GM12878 (cell line): ENCODE measurements around the gene C2CD5. TPM values are rescaled to one million over a fixed set of nuclear protein-coding genes. Genes with fewer than 3 reads are reported as not detected.
"Not testable (repeated sequence)": the region's sequence is repeated elsewhere in the genome, so short reads cannot be mapped to it uniquely, and the experiment has no call there.

Experiments used
- ATAC-seq: fragments of 200-7000 bp; cut with Tn5 transposase; 3 replicates; pipeline ENCODE4 v1.9.1; 2020; ENCODE audit warnings: mild to moderate bottlenecking, moderate library complexity
- BruUV-seq: library from RNA; stranded (reverse); fragments of 400-500 nt; replicated peaks from 2 replicates; lab custom pipeline; 2021; lab: Mats Ljungman, UMichigan
- CTCF ChIA-PET: fragments of 300-600 bp; sonication (Branson Sonifier 250); formaldehyde crosslinking; extraction: SDS; loops from one replicate; lab custom pipeline; 2021; ENCODE audit warnings: inconsistent platforms; lab: Yijun Ruan, JAX
- POLR2A ChIA-PET: fragments of 350-600 bp; formaldehyde crosslinking; extraction: SDS; loops from one replicate; lab custom pipeline; 2021; ENCODE audit warnings: inconsistent platforms; lab: Charles Lee
- RAD21 ChIA-PET: fragments of 300-600 bp; sonication (Branson Sonifier 250); formaldehyde crosslinking; loops from one replicate; lab custom pipeline; 2023; ENCODE audit warnings: antibody characterized with exemption; ENCODE audit not compliant: unreplicated experiment; lab: Charles Lee
- SMC1A ChIA-PET: fragments of 300-600 bp; sonication (Branson Sonifier 250); formaldehyde crosslinking; loops from one replicate; lab custom pipeline; 2023; ENCODE audit not compliant: unreplicated experiment, uncharacterized antibody; lab: Charles Lee
- DNase-seq: peaks from one replicate; pipeline ENCODE4 v3.0.0-alpha.2; 2011; ENCODE audit warnings: low read depth, low spot score
- FAIRE-seq: peaks from 3 replicates; lab custom pipeline; 2011; peaks lifted over from hg19 to GRCh38; lab: Jason Lieb, UNC
- H2AFZ ChIP-seq: 2 replicates; pipeline ENCODE4 v1.6.0; 2011; ENCODE audit warnings: low read depth, low read length, control low read depth; ENCODE audit not compliant: control insufficient read depth
- H3K27ac ChIP-seq: 2 replicates; pipeline ENCODE4 v1.5.1; 2011; ENCODE audit warnings: control low read depth; ENCODE audit not compliant: control insufficient read depth, insufficient read depth
- H3K27me3 ChIP-seq, 2 experiments: replicated peaks in 1 of 2; 2 replicates each; pipeline versions ENCODE4 v1.6.0 to v1.6.1; 2011; ENCODE audit warnings: low read length in 1 of 2; ENCODE audit not compliant: control insufficient read depth in 2 of 2, insufficient read depth in 2 of 2
- H3K36me3 ChIP-seq, 2 experiments: 2 replicates each; pipeline ENCODE4 v1.5.1; 2011; ENCODE audit warnings: low read length in 1 of 2; ENCODE audit not compliant: control insufficient read depth in 2 of 2, insufficient read depth in 2 of 2
- H3K4me1 ChIP-seq: 2 replicates; pipeline ENCODE4 v1.6.1; 2011; ENCODE audit warnings: mild to moderate bottlenecking, low read length, moderate library complexity, mixed read lengths; ENCODE audit not compliant: control insufficient read depth, insufficient read depth
- H3K4me2 ChIP-seq: 2 replicates; pipeline ENCODE4 v1.6.0; 2011; ENCODE audit warnings: control low read depth; ENCODE audit not compliant: control insufficient read depth, insufficient read depth
- H3K4me3 ChIP-seq: fragments of 200-600 bp; sonication (generic); 2 replicates; pipeline ENCODE4 v1.5.1; 2016
- H3K79me2 ChIP-seq: 2 replicates; pipeline ENCODE4 v1.6.0; 2011; ENCODE audit warnings: low read length; ENCODE audit not compliant: control insufficient read depth, insufficient read depth
- H3K9ac ChIP-seq: 2 replicates; pipeline ENCODE4 v1.8.0; 2011; ENCODE audit warnings: low read length, control low read depth, mixed read lengths; ENCODE audit not compliant: control insufficient read depth, insufficient read depth
- H3K9me3 ChIP-seq: replicated peaks from 3 replicates; pipeline ENCODE4 v1.5.1; 2011; ENCODE audit warnings: mild to moderate bottlenecking, low read length; ENCODE audit not compliant: control insufficient read depth, insufficient read depth
- H4K20me1 ChIP-seq: 2 replicates; pipeline ENCODE4 v1.6.0; 2011; ENCODE audit not compliant: control insufficient read depth, insufficient read depth
- NFYA ChIP-seq: IDR thresholded peaks from 2 replicates; pipeline ENCODE4 v1.6.1; 2011; ENCODE audit warnings: low read depth, mild to moderate bottlenecking, low read length, improper control_type of control experiment, borderline replicate concordance
- WGBS: methylation state at CpG from one replicate; pipeline ENCODE4 v1.1.6; 2016; ENCODE audit warnings: low lambda C conversion rate; ENCODE audit not compliant: insufficient replicate concordance, insufficient coverage; ENCODE audit errors: missing lambda C conversion rate; 5-methylcytosine and 5-hydroxymethylcytosine counted together
- in situ Hi-C: fragments of 300-500 bp; cut with MboI; formaldehyde crosslinking; loops from 9 replicates; pipeline ENCODE4 v1.14.3; 2018; ENCODE audit warnings: mixed read lengths
- intact Hi-C: fragments of 100-400 bp; cut with micrococcal nuclease; formaldehyde crosslinking; loops from one replicate; pipeline ENCODE4 v1.14.2; 2022; ENCODE audit not compliant: unreplicated experiment
- polyA plus RNA-seq, 11 experiments: library from polyadenylated mRNA; depleted of rRNA in 4 of 11; unstranded in 6 of 11; stranded (reverse) in 5 of 11; fragments of >200 nt; fragmentation: Nextera tagmentation in 4 of 11; fragmentation: Illumina TruSeq in 1 of 11; extraction: Ambion mirVana in 4 of 11; extraction: Trizol in 1 of 11; gene quantifications; 1 replicate in 1 of 11; 2 replicates in 10 of 11; pipeline versions ENCODE4 v1.2.1 to v1.2.3, GENCODE V29; 2011 to 2016; ENCODE audit warnings: inconsistent platforms in 2 of 11, missing spikeins in 2 of 11, low read depth in 1 of 11
- total RNA-seq, 4 experiments: library from RNA; depleted of rRNA in 3 of 4; stranded (reverse); fragments of >200 nt in 3 of 4; fragmentation: Illumina TruSeq in 1 of 4; extraction: Trizol in 1 of 4; gene quantifications; 2 replicates each; pipeline versions ENCODE4 v1.2.1 to v1.2.3, GENCODE V29; 2013 to 2021
- TF ChIP-seq, protein P1 (sequence below): fragments of 450-650 bp; IDR thresholded peaks from 2 replicates; pipeline ENCODE4 v1.6.1; 2017; ENCODE audit warnings: mild to moderate bottlenecking, moderate library complexity
- TF ChIP-seq, protein P2 (sequence below): fragments of 150-350 bp; IDR thresholded peaks from 2 replicates; pipeline ENCODE4 v1.6.1; 2016; ENCODE audit warnings: low read depth, low read length

Gene C2CD5
- total and polyA plus RNA-seq, 10 of the 15 experiments (the other 5 are each of a cell fraction or from before 2014, with no cell fraction given) = 7.7 to 55.0 (median 27.0) TPM

DNA sequence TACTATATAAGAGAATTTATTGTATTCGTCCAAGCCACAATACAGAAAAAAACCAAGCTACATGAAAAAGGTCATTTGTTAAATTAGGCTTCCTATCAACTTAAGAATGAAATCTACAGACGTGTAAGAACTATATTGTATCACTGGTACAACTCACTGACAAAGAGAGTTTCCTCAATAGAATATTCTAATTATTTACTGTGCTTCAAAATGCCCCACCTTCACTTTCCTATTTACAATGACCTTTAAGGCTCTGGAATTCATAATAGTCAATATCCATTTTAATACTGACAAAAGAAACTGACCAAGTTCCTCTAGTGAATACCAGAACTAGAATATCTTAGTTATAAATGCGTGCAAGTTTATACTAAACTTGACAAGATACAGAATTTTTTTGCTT, 55.9 kb downstream of the C2CD5 start (continued):
- no peak for TF ChIP-seq NFYA

DNA sequence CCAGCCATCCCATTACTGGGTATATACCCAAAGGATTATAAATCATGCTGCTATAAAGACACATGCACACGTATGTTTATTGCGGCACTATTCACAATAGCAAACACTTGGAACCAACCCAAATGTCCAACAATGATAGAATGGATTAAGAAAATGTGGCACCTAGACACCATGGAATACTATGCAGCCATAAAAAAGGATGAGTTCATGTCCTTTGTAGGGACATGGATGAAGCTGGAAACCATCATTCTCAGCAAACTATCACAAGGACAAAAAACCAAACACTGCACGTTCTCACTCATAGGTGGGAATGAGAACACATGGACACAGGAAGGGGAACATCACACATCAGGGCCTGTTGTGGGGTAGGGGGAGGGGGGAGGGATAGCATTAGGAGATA, 56.7 kb downstream of the C2CD5 start:
- 100% methylated on average over 2 of the region's 3 CpGs for WGBS
- H3K27me3 ChIP-seq, FAIRE-seq, DNase-seq, in situ Hi-C loops, H4K20me1 ChIP-seq, H3K9me3 ChIP-seq, BruUV-seq, intact Hi-C loops, H2AFZ ChIP-seq, H3K4me1 ChIP-seq, H3K36me3 ChIP-seq, POLR2A ChIA-PET, RAD21 ChIA-PET, H3K27ac ChIP-seq, SMC1A ChIA-PET, H3K79me2 ChIP-seq, H3K9ac ChIP-seq, H3K4me2 ChIP-seq, ATAC-seq, H3K4me3 ChIP-seq: not testable (repeated sequence)
- CTCF ChIA-PET = interaction anchor here (0.9 kb wide), 1 partner anchor 22 kb away, joined by 3 read pairs; no protein-coding TSS in a partner anchor

DNA sequence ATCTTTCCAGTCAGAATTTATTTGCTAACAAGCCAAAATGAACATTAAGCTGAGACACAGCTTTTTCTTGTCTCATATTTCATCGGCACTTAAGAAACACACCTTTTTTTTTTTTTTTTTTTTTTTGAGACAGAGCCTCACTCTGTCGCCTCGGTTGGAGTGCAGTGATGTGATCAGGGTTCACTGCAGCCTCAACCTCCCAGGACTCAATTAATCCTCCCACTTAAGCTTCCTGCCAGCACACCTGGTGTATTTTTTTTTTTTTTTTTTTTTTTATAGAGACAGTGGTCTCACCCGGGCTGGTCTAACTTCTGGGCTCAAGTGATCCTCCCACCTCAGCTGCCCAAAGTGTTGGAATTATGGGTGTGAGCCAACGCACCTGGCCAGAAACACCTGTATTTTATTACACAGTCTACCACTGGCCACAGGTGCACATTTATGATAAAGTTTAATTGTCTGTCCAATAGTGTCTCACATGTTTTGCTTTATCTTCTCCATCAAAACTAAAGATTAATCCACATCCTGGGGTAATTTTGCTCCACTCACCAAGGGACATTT, 62.7 kb downstream of the C2CD5 start:
- no TSS peak for BruUV-seq
- no peak for FAIRE-seq
- H3K4me3 ChIP-seq = no peak overlapping the region
- ChIA-PET SMC1A (interaction anchor here (0.6 to 2.3 kb wide), 2 partner anchors 13 to 1014 kb away, joined by 3 to 10 read pairs; no protein-coding TSS in a partner anchor), RAD21 (no interaction called here), CTCF (interaction anchor here (1.5 kb wide), 1 partner anchor 22 kb away, joined by 3 read pairs; no protein-coding TSS in a partner anchor), POLR2A (interaction anchor here (0.6 to 0.7 kb wide), 3 partner anchors 21 to 206 kb away, joined by 3 to 4 read pairs (median 3); no protein-coding TSS in a partner anchor)
- no peaks in the 10 kb centered on the region for H4K20me1 ChIP-seq
- no peaks in the 10 kb centered on the region for H3K9me3 ChIP-seq
- H2AFZ ChIP-seq = no peak overlapping the region
- DNase-seq = no peak
- in situ Hi-C loops (no loop called here), intact Hi-C loops (no loop called here)
- H3K4me2 ChIP-seq = no peak overlapping the region
- H3K27me3 ChIP-seq = no peaks in the 10 kb centered on the region
- TF ChIP-seq, protein P1, sequence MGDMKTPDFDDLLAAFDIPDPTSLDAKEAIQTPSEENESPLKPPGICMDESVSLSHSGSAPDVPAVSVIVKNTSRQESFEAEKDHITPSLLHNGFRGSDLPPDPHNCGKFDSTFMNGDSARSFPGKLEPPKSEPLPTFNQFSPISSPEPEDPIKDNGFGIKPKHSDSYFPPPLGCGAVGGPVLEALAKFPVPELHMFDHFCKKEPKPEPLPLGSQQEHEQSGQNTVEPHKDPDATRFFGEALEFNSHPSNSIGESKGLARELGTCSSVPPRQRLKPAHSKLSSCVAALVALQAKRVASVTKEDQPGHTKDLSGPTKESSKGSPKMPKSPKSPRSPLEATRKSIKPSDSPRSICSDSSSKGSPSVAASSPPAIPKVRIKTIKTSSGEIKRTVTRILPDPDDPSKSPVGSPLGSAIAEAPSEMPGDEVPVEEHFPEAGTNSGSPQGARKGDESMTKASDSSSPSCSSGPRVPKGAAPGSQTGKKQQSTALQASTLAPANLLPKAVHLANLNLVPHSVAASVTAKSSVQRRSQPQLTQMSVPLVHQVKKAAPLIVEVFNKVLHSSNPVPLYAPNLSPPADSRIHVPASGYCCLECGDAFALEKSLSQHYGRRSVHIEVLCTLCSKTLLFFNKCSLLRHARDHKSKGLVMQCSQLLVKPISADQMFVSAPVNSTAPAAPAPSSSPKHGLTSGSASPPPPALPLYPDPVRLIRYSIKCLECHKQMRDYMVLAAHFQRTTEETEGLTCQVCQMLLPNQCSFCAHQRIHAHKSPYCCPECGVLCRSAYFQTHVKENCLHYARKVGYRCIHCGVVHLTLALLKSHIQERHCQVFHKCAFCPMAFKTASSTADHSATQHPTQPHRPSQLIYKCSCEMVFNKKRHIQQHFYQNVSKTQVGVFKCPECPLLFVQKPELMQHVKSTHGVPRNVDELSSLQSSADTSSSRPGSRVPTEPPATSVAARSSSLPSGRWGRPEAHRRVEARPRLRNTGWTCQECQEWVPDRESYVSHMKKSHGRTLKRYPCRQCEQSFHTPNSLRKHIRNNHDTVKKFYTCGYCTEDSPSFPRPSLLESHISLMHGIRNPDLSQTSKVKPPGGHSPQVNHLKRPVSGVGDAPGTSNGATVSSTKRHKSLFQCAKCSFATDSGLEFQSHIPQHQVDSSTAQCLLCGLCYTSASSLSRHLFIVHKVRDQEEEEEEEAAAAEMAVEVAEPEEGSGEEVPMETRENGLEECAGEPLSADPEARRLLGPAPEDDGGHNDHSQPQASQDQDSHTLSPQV = no peak
- TF ChIP-seq, protein P2, sequence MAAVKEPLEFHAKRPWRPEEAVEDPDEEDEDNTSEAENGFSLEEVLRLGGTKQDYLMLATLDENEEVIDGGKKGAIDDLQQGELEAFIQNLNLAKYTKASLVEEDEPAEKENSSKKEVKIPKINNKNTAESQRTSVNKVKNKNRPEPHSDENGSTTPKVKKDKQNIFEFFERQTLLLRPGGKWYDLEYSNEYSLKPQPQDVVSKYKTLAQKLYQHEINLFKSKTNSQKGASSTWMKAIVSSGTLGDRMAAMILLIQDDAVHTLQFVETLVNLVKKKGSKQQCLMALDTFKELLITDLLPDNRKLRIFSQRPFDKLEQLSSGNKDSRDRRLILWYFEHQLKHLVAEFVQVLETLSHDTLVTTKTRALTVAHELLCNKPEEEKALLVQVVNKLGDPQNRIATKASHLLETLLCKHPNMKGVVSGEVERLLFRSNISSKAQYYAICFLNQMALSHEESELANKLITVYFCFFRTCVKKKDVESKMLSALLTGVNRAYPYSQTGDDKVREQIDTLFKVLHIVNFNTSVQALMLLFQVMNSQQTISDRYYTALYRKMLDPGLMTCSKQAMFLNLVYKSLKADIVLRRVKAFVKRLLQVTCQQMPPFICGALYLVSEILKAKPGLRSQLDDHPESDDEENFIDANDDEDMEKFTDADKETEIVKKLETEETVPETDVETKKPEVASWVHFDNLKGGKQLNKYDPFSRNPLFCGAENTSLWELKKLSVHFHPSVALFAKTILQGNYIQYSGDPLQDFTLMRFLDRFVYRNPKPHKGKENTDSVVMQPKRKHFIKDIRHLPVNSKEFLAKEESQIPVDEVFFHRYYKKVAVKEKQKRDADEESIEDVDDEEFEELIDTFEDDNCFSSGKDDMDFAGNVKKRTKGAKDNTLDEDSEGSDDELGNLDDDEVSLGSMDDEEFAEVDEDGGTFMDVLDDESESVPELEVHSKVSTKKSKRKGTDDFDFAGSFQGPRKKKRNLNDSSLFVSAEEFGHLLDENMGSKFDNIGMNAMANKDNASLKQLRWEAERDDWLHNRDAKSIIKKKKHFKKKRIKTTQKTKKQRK = no peak
- H3K79me2 ChIP-seq = no peaks in the 10 kb centered on the region
- 98% methylated on average over 3 of the region's 5 CpGs for WGBS
- no peak for ATAC-seq
- H3K27ac ChIP-seq = no peak overlapping the region
- no peaks in the 10 kb centered on the region; the same call in 1 of the 2 replicates for H3K4me1 ChIP-seq
- H3K36me3 ChIP-seq = no peaks in the 10 kb centered on the region
- no peak overlapping the region for H3K9ac ChIP-seq
